ENCODE measurements around the gene TNNI2.

TNNI2 gene

DNA sequence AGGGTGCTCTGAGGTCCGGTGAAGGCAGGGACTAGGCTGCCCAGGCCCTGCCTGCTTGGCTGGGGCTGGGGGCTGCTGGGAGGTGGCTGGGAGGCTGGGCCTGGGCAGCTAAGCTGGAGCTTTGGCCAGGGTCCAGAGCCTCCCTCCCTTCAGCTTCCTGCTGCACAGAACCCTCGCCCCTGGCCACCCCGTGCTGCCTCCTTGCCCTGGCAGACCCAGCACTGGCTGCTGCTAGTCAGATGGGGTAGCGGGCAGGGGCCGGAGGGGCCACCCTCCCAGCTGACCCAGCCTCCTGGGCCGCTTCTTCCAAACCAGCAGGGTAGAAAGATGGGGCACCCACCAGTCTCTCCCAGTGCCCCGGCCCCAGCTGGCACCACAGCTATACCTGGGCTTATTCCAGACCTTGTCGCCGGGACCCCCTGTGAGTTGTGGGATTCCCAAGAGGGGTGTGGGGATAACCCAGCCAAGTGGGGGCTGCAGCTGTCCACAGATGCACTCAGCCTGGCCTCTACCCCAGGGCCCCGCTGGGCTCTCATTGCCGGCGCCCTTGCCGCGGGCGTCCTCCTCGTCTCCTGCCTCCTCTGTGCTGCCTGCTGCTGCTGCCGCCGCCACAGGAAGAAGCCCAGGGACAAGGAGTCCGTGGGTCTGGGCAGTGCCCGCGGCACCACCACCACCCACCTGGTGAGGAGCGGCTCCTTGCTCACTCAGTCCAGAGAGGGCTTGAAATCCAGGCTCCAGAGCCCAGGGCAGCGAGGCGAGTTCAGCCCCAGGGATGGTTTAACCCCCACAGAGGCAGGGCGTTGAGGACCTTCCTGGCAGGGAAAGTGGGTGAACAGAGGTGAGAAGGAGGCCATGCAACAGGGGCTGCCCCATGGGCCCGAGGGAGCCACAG, 3.8 kb upstream of the TNNI2 start, which contains the start of gene SYT8:
TSS of gene SYT8 (plus strand) at position 212 of the 892 bp plus-strand sequence. CDS start at position 328, 116 bp downstream.
- no peak for DNase-seq

DNA sequence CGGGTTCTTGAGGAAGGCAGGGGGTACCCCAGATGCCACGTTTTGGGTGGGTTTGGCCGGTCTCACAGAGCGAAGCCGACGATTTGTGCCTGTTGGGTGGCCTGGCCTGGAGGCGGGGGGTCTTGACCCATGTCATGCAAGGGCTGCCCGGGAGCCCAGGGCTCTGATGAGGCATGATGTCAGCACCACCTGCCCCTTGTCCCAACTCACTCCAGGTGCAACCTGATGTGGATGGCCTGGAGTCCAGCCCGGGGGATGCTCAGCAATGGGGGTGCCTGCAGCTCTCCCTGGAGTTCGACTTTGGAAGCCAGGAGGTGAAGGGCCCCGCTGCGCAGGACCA, 3.1 kb upstream of the TNNI2 start:
- no peak for DNase-seq

DNA sequence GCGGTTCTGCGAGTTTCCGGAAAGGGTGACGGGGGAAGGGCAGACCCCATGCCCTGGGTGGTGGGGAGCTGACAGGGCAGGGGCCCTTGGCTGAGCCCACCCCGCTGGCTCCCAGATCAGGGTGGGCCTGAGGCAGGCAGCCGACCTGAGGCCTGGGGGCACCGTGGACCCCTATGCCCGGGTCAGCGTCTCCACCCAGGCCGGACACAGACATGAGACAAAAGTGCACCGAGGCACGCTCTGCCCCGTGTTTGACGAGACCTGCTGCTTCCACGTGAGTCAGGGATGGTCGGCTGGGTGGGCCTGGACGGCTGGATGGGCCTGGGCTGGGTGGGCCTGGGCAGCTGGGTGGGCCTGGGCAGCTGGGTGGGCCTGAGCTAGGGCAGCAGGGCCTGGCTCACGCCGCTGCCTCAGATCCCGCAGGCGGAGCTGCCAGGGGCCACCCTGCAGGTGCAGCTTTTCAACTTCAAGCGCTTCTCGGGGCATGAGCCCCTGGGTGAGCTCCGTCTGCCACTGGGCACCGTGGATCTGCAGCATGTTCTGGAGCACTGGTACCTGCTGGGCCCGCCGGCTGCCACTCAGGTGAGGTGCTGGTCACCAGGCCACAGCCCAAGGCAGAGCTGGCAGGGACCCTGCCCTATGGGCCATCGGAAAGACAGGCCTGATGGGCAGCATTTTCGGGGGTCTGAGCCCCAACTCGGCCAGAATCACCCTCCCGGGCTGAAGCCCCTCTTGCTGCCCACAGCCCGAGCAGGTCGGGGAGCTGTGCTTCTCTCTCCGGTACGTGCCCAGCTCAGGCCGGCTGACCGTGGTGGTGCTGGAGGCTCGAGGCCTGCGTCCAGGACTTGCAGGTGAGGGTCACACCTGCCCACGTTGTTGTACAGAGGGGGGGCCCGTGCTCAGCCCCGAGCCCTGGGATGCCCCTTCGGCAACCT, 2.5 kb upstream of the TNNI2 start:
- no peak for DNase-seq

DNA sequence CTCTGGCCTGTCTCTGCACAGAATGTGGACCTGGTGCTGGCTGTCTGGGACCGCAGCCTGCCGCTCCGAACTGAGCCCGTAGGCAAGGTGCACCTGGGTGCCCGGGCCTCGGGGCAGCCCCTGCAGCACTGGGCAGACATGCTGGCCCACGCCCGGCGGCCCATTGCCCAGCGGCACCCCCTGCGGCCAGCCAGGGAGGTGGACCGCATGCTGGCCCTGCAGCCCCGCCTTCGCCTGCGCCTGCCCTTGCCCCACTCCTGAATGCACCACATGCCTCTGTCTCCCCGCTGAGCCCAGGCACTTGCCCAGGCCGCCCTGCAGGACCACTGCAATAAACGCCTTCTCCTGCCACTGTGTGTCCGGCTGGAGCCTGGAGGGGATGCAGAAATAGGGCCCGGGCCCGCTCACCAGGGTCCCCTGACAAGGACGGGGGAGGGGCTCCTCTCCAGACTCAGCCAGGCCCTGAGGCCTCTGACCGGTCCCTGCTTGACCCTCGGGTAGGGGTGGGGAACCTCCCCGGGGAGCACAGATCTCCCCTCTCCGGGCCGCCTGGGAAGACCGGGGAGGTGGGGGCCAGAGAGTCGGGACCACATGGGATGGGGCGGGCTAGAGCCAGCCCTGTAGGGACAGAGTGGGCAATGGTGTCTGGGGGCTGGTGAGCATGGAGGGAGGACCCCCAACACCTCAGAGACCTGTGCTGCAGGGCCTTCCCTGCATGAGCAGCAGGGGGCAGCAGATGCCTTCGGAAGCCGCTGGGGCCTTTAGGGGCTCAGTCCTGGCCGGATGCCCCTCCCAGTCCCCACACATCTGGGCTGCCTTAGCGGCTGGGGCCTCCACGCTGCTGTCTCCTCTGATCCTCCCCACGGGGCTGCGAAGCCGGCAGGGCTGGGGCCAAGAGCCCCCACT, 1.4 kb upstream of the TNNI2 start:
- DNase-seq, result peak; percentile 72 to 74

DNA sequence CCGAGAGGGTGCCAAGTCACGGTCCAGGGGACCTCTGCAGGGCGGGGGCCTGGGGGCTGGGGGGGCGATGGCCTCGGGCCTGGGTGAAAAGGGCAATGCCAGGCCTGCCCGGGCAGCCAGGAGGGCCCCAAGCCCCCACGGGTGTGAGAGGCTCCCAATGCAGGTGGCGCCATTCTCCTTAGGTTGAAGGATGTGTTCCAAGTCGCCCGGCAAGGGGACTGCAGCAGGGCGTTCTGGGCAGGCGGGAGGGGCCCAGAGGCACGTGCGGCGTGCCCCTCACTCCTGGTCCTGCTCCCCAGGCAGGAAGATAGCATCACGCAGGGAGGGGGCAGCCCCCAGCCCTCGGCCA, 730 bp upstream of the TNNI2 start:
- no peak for DNase-seq

DNA sequence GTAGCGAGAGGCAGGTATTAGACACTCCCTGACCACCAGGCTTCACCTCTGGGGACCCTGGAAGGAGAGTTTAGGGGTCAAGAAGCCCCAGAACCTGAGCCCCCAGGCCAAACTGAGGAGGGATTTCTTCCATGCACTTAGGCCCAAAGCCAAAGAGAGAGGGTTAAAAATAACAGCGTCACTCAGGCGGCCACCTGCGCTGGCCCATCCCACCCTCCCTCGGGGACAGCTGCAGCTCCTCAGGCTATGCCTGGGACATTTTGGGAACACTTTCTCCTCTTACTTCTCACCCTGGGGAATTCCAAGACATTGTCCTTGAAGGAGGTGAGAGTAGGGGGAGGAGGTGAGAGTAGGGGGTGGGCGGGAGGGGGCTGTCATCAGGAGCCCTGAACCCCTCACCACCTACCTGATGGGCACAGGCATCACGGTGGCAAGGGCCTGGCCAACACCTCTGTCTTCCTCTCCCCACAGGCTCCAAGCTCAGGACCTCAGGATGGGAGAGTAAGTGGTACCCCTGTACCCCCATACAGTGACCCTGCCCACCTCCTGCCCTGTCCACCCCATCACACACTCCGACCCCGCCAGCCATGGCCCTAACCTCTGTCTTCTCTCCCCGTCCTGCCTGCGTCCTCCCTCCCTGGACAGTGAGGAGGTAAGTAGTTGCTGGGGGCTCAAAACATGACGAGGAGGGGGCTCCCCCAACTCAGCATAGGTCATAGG, 583 bp downstream of the TNNI2 start:
- DNase-seq, result no peak

DNA sequence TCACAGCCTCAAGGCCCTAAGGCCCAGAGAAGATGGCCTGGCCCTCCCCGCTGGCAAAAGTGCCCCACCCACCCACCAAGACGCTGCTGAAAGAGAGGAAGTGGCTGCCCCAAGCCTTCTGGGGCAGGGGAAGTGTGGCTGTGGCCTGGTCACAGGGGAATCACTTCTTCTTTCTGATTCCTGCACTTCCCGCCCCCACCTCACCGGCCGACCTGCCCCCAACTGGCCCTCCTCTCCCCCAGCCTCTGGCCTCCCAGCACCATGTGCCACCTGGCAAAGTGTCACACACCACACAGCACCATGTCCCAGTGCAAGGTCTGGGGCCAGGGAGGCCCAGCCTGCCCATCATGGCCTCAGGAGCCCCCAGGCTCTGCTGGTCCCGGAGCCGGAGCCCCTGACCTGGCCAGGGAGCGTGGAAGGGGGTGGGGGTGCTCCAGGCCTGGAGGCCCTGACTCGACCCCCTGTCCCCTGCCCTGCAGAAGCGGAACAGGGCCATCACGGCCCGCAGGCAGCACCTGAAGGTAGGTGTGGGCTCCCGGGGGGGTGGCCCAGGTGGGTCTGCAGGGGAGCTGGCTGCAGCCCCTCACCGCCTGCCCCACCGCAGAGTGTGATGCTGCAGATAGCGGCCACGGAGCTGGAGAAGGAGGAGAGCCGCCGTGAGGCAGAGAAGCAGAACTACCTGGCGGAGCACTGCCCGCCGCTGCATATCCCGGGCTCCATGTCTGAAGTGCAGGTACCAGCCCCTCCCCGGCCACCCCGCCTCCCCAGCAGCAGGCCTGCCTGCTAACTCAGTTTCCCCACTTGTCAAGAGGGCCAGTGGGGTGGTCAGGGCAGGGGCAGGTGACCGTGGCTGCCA, 1.4 kb downstream of the TNNI2 start:
- DNase-seq, result no peak

DNA sequence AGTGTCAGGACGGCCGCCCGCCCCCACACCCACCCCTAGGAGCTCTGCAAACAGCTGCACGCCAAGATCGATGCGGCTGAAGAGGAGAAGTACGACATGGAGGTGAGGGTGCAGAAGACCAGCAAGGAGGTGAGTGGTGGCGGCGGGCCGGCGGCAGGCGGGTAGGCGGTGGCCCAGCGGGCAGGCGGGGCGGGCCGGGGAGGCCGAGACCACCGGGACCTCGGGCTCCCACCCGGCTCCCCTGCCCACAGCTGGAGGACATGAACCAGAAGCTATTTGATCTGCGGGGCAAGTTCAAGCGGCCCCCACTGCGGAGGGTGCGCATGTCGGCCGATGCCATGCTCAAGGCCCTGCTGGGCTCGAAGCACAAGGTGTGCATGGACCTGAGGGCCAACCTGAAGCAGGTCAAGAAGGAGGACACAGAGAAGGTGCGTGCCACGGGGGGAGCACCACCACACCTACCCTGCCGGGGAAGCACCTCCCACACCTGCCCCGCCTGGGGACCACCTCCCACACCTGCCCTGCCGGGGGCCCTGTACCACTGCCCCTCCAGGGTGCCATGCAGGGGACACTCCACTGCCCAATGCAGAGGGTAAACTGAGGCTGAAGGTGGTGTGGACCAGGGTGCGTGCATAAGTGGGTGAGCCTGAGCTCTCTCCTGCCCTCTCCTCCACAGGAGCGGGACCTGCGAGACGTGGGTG, 2.1 kb downstream of the TNNI2 start:
- no peak for DNase-seq

DNA sequence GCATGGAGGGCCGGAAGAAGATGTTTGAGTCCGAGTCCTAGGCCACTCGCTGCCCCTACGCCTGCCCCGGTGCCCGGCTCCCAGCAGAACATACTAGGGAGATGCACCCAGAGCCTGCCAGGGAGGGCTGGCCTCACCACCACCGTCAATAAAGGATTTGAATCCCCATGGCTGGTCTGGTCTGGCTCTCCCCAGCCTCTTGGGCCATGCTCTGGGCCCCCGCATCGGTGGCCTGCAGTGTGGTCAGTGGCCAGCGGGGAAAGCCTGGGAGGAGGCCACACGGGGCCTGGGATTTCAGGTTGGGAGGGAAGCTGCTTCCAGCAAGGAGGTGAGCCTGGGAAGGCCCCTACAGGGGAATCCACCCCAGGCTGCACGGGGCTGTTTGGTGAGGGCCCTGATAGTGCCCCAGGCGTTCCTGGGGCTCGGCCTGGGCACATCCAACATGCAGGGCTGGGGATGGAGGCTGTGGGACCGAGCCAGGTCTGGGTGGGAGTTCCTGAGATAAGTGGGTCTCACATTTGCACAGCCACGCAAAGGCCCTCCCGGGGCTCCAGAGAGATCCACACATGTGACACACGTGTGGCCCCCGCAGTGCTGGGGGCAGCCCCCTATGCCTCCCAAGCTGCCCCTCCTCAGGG, 2.8 kb downstream of the TNNI2 start:
- DNase-seq, result no peak

DNA sequence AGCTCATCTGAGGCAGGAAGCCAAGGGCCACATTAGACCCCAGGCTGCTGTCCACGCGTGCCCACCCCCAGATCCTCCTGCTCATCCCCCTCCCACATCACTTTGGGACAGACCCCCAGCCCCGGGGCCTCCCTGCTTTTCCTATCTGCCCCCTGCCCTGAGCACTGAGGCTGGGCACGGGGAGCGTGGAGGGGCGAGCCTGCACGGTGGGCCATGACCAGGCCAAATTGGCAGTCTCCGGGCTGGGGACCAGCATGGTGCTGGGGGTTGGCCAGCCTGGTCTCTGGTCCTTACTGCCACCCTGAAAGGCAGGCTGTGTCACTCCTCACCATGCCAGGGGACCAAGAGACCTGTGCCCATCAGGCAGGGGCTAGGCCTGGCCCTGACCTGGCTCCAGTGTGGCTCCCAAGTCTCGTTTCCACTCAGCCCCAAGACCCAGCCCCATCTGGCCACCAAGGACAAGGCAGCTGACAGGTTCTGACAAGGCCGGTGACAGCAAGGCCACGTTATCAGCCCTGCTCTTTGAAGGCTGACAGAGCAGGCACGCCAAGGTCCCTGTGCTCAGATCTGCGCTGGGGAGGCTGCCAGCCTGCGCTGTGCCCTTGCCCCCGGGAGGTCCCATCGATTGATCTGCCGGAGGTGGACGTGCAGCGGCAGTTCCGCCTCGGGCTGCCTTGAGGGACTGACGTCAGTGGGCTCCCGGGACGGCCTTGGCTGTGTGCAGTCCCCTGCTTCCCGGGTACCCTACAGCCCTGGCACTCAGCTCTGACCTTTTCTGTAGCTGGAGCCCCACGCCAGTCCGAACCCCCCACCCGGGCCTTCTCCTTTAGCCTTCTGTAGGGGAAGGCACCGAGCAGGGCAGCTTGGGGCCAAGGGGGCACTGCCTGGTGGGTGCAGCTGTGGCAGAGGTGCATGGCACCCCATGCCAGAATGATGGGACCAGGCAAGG, 3.6 kb downstream of the TNNI2 start:
- no peak for DNase-seq

DNA sequence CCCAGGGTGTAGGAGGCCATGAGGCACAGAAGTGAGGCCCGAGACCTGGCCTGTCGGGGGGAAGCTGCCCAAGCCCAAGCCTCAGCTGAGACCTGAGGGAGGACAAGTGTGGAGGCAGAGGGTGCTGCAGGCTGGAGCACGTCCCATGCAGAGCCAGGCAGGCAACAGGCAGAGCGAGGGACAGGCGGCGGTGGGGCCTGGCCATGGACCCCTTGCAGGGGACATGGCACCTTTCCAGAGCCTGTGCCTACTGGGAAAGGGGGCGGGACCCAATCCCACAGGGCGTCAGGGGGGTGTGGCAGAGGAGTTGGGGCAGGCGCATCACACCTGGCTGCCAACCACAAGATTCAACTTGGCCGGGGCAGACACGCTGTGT, 4.3 kb downstream of the TNNI2 start:
- no peak for DNase-seq

DNA sequence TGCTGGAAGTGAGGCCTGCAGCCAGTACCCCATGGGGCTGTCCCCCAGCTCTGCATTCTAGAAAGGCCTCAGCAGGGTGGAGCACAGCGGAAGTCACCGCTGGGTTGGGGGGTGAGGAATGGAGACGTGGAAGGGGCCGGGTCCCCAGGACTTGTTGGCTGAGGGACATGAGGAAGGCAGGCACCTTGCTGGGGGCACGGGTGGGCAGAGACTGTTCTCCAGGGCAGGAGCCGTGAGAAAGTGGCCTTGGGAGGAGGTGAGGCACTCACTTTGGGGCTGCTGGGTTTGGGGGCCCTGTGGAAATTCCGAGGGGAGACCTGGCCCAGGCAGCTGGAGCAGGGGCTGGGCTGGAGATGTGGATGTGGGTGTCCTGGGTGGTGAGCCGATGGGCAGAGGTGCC, 5.0 kb downstream of the TNNI2 start:
- no peak for DNase-seq

DNA sequence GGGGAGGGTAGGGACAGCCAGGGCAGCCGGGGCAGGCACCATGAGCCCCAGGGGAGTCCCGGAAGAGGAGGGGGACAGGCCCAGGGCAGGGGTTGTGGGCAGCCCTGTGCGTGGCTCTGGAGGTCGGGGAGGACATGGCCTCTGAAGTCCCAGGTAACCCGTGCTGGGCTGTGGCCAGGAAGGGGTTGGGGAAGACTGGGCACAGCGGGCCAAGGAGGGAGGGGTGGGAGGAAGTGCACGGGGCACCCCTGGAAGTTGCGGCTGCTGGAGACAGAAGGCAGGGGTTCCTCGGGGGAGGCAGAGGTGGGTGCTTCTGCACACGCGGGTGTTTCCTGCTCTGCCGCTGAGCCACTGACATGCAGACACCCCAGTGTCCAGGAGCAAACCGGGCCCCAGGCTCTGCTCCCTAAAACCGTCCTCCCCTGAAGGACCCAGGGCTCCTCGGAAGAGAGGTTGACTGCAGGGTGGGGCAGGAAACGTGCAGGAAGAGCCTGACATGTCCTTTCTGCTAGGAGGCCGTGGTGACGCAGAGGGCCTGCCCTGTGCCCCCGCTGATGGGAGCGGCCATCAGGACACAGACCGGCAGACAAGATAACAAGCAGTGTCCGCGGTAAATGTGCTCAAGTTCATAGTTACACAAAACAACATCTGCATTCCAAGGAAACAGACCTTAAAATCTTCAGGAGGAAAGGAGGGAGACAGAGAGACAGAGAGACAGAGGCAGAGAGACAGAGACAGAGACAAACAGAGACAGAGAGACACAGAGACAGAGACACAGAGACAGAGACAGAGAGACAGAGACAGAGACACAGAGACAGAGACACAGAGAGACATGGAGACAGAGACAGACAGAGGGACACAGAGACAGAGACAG, 5.7 kb downstream of the TNNI2 start:
- peak; percentile 34 to 36 for DNase-seq

DNA sequence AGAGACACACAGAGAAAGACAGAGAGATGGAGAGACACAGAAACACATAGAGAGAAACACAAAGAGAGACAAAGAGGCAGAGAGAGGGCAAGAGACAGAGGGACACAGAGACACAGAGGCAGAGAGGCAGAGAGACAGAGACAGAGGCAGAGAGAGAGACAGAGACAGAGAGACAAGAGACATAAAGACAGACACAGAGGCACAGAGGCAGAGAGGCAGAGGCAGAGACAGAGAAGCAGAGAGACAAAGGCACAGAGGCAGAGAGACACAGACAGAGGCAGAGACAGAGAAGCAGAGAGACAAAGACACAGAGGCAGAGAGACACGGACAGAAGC, 6.3 kb downstream of the TNNI2 start:
- no peak for DNase-seq

DNA sequence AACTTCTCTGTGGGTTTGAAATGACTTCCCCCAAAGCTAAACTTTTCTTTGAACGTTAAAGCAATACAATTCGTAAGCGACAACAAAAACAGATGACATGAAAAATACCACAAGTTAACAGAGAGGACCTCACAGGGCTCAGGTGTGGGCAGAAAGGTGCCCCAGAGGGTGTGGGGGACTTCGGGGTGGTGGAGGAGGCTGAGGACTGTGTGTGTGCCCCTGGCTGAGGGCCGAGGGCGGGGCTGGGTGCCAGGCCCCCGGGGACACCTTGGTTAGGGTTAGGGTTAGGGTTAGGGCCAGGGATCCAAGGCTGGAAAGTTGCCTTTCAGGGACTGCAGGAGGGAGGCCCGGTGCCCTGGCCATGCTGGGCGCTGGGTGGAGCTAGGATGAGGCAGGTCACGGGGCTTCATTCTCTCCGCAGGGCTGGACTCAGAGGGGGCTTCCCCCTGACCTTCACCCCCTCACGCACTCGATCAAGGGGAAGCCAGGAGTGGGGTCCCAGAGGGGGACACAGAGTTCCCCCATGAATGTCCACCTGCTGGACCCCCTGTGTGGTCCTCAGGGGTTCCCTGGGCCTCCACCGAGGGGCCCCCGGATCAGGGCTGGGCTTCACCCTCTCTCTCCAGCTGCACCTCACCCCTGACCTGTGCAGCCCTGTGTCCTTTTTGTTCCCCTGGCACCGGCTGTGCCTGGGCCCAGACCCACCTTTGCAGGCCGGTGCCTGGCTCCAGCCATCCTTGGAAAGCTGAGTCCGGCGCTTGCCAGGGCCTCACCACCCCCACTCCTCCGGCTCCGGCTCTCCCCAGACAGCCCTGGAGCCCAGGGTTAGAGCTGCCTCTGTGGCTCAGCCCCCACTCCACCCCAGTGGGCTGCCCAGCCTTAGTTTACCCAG, 7.0 kb downstream of the TNNI2 start:
- DNase-seq, result no peak

DNA sequence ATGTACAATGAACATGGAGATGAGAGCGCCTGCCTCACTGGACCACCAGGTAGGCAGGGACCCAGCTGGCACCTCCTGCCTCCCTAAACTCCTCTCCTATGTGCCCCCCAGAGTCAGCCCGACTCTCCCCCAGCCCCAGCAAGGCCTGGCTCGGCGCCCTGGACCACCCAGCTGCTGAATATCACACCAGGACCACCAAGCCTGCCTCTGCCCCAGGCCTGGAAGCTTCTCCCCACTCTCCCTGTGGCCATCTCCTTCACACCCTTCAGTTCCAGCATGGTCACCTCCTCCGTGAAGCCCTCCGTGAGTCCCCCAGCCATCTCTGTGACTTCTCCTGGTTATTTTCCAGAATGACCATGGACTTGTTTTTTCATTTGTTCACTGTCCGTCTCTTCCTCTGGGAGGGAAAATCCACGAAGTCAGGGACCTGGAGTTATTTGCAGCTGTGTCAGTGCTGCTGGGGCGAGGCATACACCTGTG, 7.7 kb downstream of the TNNI2 start:
- no peak for DNase-seq
